H9 (cell line): ENCODE data around the gene RNF167. TPM values are rescaled to one million over a fixed set of nuclear protein-coding genes. Genes with fewer than 3 reads are reported as not detected.
A peak's percentile ranks its signal among the peaks of the same experiment; 100 is the strongest.

ENCODE experiments used
- DNase-seq: peaks from one replicate; pipeline ENCODE4 v3.0.0-alpha.2; 2017
- H2AFZ ChIP-seq: one replicate; pipeline ENCODE4 v1.6.1; 2013; ENCODE audit warnings: mild to moderate bottlenecking, low read length, control low read depth, moderate library complexity
- H2AK5ac ChIP-seq: 2 replicates; pipeline ENCODE4 v1.6.1; 2013; ENCODE audit warnings: low read length, control low read depth, mixed read lengths; ENCODE audit not compliant: insufficient read length
- H2BK120ac ChIP-seq: one replicate; pipeline ENCODE4 v1.6.1; 2013; ENCODE audit warnings: low read depth, mild to moderate bottlenecking, low read length, control low read depth, inconsistent platforms; ENCODE audit not compliant: poor library complexity, severe bottlenecking
- H2BK12ac ChIP-seq: 2 replicates; pipeline ENCODE4 v1.6.1; 2013; ENCODE audit warnings: low read length, control low read depth, mixed read lengths, low read depth; ENCODE audit not compliant: insufficient read length
- H2BK15ac ChIP-seq: 2 replicates; pipeline ENCODE4 v1.6.1; 2013; ENCODE audit warnings: low read depth, low read length, control low read depth
- H2BK20ac ChIP-seq: one replicate; pipeline ENCODE4 v1.6.1; 2013; ENCODE audit warnings: low read depth, mild to moderate bottlenecking, low read length, control low read depth, inconsistent platforms; ENCODE audit not compliant: poor library complexity, severe bottlenecking
- H2BK5ac ChIP-seq: 2 replicates; pipeline ENCODE4 v1.6.1; 2013; ENCODE audit warnings: low read length, control low read depth, mixed read lengths; ENCODE audit not compliant: insufficient read length
- H3K14ac ChIP-seq: 2 replicates; pipeline ENCODE4 v1.6.1; 2013; ENCODE audit warnings: low read length, control low read depth; ENCODE audit not compliant: insufficient read depth
- H3K18ac ChIP-seq: 2 replicates; pipeline ENCODE4 v1.6.1; 2013; ENCODE audit warnings: low read depth, mild to moderate bottlenecking, mixed read lengths, low read length, control low read depth; ENCODE audit not compliant: insufficient read length
- H3K23ac ChIP-seq: 2 replicates; pipeline ENCODE4 v1.6.1; 2013; ENCODE audit warnings: low read length, control low read depth, mixed read lengths, low read depth; ENCODE audit not compliant: insufficient read length
- H3K23me2 ChIP-seq: 2 replicates; pipeline ENCODE4 v1.6.1; 2013; ENCODE audit warnings: low read depth, mild to moderate bottlenecking, mixed read lengths, low read length, control low read depth; ENCODE audit not compliant: insufficient read length, poor library complexity, severe bottlenecking
- H3K27ac ChIP-seq: 2 replicates; pipeline ENCODE4 v1.5.1; 2013; ENCODE audit warnings: low read length, control low read depth, mixed read lengths, low read depth; ENCODE audit not compliant: insufficient read length
- H3K27me3 ChIP-seq: 2 replicates; pipeline ENCODE4 v1.6.1; 2013; ENCODE audit warnings: low read length, control low read depth, inconsistent platforms; ENCODE audit not compliant: insufficient read depth
- H3K4ac ChIP-seq: 2 replicates; pipeline ENCODE4 v1.6.1; 2013; ENCODE audit warnings: low read depth, mild to moderate bottlenecking, control low read depth, inconsistent platforms, low read length, moderate library complexity
- H3K4me1 ChIP-seq: 2 replicates; pipeline ENCODE4 v1.6.1; 2013; ENCODE audit warnings: low read length, control low read depth, inconsistent platforms; ENCODE audit not compliant: insufficient read depth
- H3K4me2 ChIP-seq: 2 replicates; pipeline ENCODE4 v1.6.1; 2013; ENCODE audit warnings: low read length, control low read depth, mixed read lengths; ENCODE audit not compliant: insufficient read length, insufficient read depth
- H3K56ac ChIP-seq: 2 replicates; pipeline ENCODE4 v1.6.1; 2013; ENCODE audit warnings: low read depth, mild to moderate bottlenecking, mixed read lengths, low read length, control low read depth; ENCODE audit not compliant: insufficient read length
- H3K79me1 ChIP-seq: 2 replicates; pipeline ENCODE4 v1.6.1; 2013; ENCODE audit warnings: low read depth, mild to moderate bottlenecking, moderate library complexity, low read length, control low read depth, inconsistent platforms; ENCODE audit not compliant: insufficient read depth, poor library complexity, severe bottlenecking
- H3K79me2 ChIP-seq: 2 replicates; pipeline ENCODE4 v1.6.1; 2013; ENCODE audit warnings: low read length, control low read depth, inconsistent platforms; ENCODE audit not compliant: insufficient read depth
- H3K9ac ChIP-seq: 2 replicates; pipeline ENCODE4 v1.6.1; 2013; ENCODE audit warnings: low read length, control low read depth, mixed read lengths; ENCODE audit not compliant: insufficient read length; ENCODE audit errors: extremely low read depth
- H3K9me3 ChIP-seq: one replicate; pipeline ENCODE4 v1.6.1; 2013; ENCODE audit warnings: low read depth, low read length, inconsistent platforms; ENCODE audit not compliant: control insufficient read depth
- H3T11ph ChIP-seq: one replicate; pipeline ENCODE4 v1.6.1; 2013; ENCODE audit warnings: mild to moderate bottlenecking, low read length, control low read depth, inconsistent platforms
- H4K20me1 ChIP-seq: one replicate; pipeline ENCODE4 v1.6.1; 2013; ENCODE audit not compliant: control insufficient read depth, insufficient read length, insufficient read depth
- H4K5ac ChIP-seq: 2 replicates; pipeline ENCODE4 v1.6.1; 2013; ENCODE audit warnings: low read depth, mild to moderate bottlenecking, mixed read lengths, low read length, control low read depth; ENCODE audit not compliant: insufficient read length
- H4K8ac ChIP-seq: replicated peaks from 2 replicates; pipeline ENCODE4 v1.6.1; 2013; ENCODE audit warnings: low read length, control low read depth, mixed read lengths, low read depth; ENCODE audit not compliant: insufficient read length
- H4K91ac ChIP-seq: 2 replicates; pipeline ENCODE4 v1.6.1; 2013; ENCODE audit warnings: low read depth, mild to moderate bottlenecking, moderate library complexity, mixed read lengths, low read length, control low read depth; ENCODE audit not compliant: insufficient read length
- H3K27ac Mint-ChIP-seq, 3 experiments: 2 replicates in 2 of 3; 3 replicates in 1 of 3; pipeline ENCODE4 v1.8.0; 2020 to 2021; ENCODE audit warnings: mixed read lengths in 3 of 3, mild to moderate bottlenecking in 1 of 3, moderate library complexity in 1 of 3
- H3K27me3 Mint-ChIP-seq: 2 replicates; pipeline ENCODE4 v1.8.0; 2021; ENCODE audit warnings: low read depth, mild to moderate bottlenecking, moderate library complexity, mixed read lengths
- H3K36me3 Mint-ChIP-seq, 3 experiments: 2 replicates in 2 of 3; 3 replicates in 1 of 3; pipeline ENCODE4 v1.8.0; 2020 to 2021; ENCODE audit warnings: low read depth in 3 of 3, mixed read lengths in 3 of 3; ENCODE audit not compliant: insufficient read depth in 1 of 3
- H3K4me1 Mint-ChIP-seq, 2 experiments: 2 replicates each; pipeline ENCODE4 v1.8.0; 2020; ENCODE audit warnings: mixed read lengths in 2 of 2
- H3K4me3 Mint-ChIP-seq, 2 experiments: 2 replicates in 1 of 2; 3 replicates in 1 of 2; pipeline ENCODE4 v1.8.0; 2020 to 2021; ENCODE audit warnings: mild to moderate bottlenecking in 2 of 2, mixed read lengths in 2 of 2, moderate library complexity in 1 of 2
- H3K9me3 Mint-ChIP-seq, 2 experiments: 2 replicates in 1 of 2; 3 replicates in 1 of 2; pipeline ENCODE4 v1.8.0; 2020; ENCODE audit warnings: mild to moderate bottlenecking in 2 of 2, mixed read lengths in 2 of 2, moderate library complexity in 1 of 2
- WGBS: extraction: QIAGEN DNeasy Blood & Tissue Kit; methylation state at CpG from one replicate; pipeline ENCODE4 v1.1.7; 2013; ENCODE audit warnings: missing lambda C conversion rate, low lambda C conversion rate, mixed read lengths; ENCODE audit not compliant: insufficient read length; ENCODE audit errors: extremely low coverage; 5-methylcytosine and 5-hydroxymethylcytosine counted together
- total RNA-seq: library from RNA; stranded (reverse); gene quantifications from 2 replicates; pipeline ENCODE4 v1.2.1, GENCODE V29; 2021
- TF ChIP-seq, protein P1 (sequence below): fragments of 200-600 bp; sonication (generic); conservative IDR thresholded peaks from 3 replicates; pipeline ENCODE4 v1.8.0; 2021; ENCODE audit warnings: antibody characterized with exemption, mild to moderate bottlenecking

Gene RNF167
- total RNA-seq, 1 experiment from 2014 or later, result 134 TPM

DNA sequence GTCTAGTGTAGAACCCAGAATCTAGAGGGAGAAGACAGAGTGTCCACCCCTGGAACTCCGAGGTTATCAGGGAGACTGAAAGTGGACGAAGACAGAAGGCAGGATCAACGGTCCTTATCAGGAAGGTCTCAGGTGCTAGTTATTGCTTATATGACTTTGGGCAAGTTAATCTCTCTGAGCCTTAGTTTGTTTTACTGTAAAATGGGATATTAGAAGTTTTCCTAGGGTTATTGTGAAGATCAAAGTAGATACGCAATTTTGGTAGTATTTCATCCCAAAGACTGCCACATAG, 1.2 kb downstream of the RNF167 start:
- H3T11ph ChIP-seq, result no peak overlapping the region
- H2BK120ac ChIP-seq, result no peak overlapping the region
- peaks cover 4% of the 10 kb centered on the region for H4K20me1 ChIP-seq
- no peaks in the 10 kb centered on the region for H3K27me3 ChIP-seq
- H2BK5ac ChIP-seq, result no peak overlapping the region
- H3K9ac ChIP-seq, result peak overlapping the region; percentile 96
- no CpG with 5 or more reads among the region's 4 CpGs for whole genome bisulfite sequencing
- H3K14ac ChIP-seq, result no peak overlapping the region
- DNase-seq, result no peak
- no peak overlapping the region for H3K4ac ChIP-seq
- no peak overlapping the region for H3K56ac ChIP-seq
- H3K23me2 ChIP-seq, result peaks cover 17% of the 10 kb centered on the region
- Mint-ChIP-seq H3K4me3 (peak overlapping the region; percentile 95 to 98), H3K4me1 (peaks cover 30 to 39% of the 10 kb centered on the region in 2 experiments), H3K27me3 (peaks cover 6% of the 10 kb centered on the region), H3K27ac (peak overlapping the region; percentile 100; a peak in 4 of 7 replicates), H3K36me3 (peaks cover 40 to 83% (median 67%) of the 10 kb centered on the region in 3 experiments), H3K9me3 (no peaks in the 10 kb centered on the region; a peak in 2 of 5 replicates)
- H3K27ac ChIP-seq, result no peak overlapping the region
- H3K18ac ChIP-seq, result no peak overlapping the region
- no peaks in the 10 kb centered on the region for H3K9me3 ChIP-seq
- no peak overlapping the region for H4K8ac ChIP-seq
- no peaks in the 10 kb centered on the region for H3K4me1 ChIP-seq
- H3K23ac ChIP-seq, result no peak overlapping the region
- no peak overlapping the region for H4K91ac ChIP-seq
- no peak overlapping the region for H2AFZ ChIP-seq
- H2BK12ac ChIP-seq, result no peak overlapping the region
- no peak overlapping the region for H2BK20ac ChIP-seq
- no peak overlapping the region for H4K5ac ChIP-seq
- peak overlapping the region; percentile 80 for H3K4me2 ChIP-seq
- no peak overlapping the region for H2BK15ac ChIP-seq
- peaks cover 9% of the 10 kb centered on the region; the same call in 1 of the 2 replicates for H3K79me2 ChIP-seq
- H3K79me1 ChIP-seq, result peaks cover 5% of the 10 kb centered on the region
- H2AK5ac ChIP-seq, result no peak overlapping the region
- TF ChIP-seq, protein P1, sequence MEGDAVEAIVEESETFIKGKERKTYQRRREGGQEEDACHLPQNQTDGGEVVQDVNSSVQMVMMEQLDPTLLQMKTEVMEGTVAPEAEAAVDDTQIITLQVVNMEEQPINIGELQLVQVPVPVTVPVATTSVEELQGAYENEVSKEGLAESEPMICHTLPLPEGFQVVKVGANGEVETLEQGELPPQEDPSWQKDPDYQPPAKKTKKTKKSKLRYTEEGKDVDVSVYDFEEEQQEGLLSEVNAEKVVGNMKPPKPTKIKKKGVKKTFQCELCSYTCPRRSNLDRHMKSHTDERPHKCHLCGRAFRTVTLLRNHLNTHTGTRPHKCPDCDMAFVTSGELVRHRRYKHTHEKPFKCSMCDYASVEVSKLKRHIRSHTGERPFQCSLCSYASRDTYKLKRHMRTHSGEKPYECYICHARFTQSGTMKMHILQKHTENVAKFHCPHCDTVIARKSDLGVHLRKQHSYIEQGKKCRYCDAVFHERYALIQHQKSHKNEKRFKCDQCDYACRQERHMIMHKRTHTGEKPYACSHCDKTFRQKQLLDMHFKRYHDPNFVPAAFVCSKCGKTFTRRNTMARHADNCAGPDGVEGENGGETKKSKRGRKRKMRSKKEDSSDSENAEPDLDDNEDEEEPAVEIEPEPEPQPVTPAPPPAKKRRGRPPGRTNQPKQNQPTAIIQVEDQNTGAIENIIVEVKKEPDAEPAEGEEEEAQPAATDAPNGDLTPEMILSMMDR, result no peak
